ENCODE results near the gene BEGAIN. TPM values are rescaled to one million over a fixed set of nuclear protein-coding genes. Genes with fewer than 3 reads are reported as not detected.

The BEGAIN gene
- total RNA-seq, 1 experiment from 2014 or later = not detected

DNA sequence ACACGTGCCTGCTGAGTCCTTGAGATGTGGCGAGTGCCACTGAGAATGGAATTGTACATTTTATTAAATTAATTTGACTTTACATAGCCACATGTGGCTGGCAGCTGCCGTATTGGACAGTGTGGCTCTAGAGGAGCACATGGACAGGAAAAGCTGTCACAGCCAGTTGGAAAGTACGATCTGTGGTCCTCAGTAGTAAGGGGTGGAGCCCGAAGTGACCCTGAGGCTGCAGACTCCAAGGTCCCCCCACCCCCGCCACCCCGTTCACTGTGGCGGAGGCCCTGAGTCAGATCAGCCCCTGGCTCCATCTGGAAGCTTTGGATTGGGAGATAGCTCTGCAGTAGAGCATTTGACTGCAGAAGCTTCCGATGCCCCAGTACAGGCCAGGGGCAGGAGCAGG lies 25.8 kb upstream of the BEGAIN start:
- ChIA-PET CTCF (no interaction called here), POLR2A (ENCODE audit: unreplicated experiment) (no interaction called here)
- BruUV-seq (replicated peaks) = no TSS peak
- Histone ChIP-seq H4K20me1 (ENCODE audit: insufficient read depth) (no peaks in the 10 kb centered on the region), H2AFZ (no peak overlapping the region), H3K27ac (no peak overlapping the region), H3K27me3 (ENCODE audit: insufficient read depth, low read depth) (peaks cover 45% of the 10 kb centered on the region), H3K79me2 (ENCODE audit: low read depth) (no peaks in the 10 kb centered on the region), H3F3A (ENCODE audit: insufficient read depth, low read depth) (no peaks in the 10 kb centered on the region), H3K9me3 (ENCODE audit: insufficient read depth, low read depth) (no peaks in the 10 kb centered on the region), H3K9me2 (ENCODE audit: insufficient read depth) (no peaks in the 10 kb centered on the region), H3K4me2 (no peak overlapping the region), H3K4me1 (replicated peaks; ENCODE audit: insufficient read depth) (no peaks in the 10 kb centered on the region), H3K4me3 (no peak overlapping the region), H3K36me3 (ENCODE audit: low read depth) (no peaks in the 10 kb centered on the region)
- TF ChIP-seq, protein P1, sequence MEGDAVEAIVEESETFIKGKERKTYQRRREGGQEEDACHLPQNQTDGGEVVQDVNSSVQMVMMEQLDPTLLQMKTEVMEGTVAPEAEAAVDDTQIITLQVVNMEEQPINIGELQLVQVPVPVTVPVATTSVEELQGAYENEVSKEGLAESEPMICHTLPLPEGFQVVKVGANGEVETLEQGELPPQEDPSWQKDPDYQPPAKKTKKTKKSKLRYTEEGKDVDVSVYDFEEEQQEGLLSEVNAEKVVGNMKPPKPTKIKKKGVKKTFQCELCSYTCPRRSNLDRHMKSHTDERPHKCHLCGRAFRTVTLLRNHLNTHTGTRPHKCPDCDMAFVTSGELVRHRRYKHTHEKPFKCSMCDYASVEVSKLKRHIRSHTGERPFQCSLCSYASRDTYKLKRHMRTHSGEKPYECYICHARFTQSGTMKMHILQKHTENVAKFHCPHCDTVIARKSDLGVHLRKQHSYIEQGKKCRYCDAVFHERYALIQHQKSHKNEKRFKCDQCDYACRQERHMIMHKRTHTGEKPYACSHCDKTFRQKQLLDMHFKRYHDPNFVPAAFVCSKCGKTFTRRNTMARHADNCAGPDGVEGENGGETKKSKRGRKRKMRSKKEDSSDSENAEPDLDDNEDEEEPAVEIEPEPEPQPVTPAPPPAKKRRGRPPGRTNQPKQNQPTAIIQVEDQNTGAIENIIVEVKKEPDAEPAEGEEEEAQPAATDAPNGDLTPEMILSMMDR (conservative IDR thresholded peaks at IDR 0.05) = no peak
- TF ChIP-seq EZH2 (IDR thresholded peaks at IDR 0.05; ENCODE audit: low read depth) = no peak
- intact Hi-C loops (cut with micrococcal nuclease; ENCODE audit: unreplicated experiment) = no loop called here
- no peak for DNase-seq

DNA sequence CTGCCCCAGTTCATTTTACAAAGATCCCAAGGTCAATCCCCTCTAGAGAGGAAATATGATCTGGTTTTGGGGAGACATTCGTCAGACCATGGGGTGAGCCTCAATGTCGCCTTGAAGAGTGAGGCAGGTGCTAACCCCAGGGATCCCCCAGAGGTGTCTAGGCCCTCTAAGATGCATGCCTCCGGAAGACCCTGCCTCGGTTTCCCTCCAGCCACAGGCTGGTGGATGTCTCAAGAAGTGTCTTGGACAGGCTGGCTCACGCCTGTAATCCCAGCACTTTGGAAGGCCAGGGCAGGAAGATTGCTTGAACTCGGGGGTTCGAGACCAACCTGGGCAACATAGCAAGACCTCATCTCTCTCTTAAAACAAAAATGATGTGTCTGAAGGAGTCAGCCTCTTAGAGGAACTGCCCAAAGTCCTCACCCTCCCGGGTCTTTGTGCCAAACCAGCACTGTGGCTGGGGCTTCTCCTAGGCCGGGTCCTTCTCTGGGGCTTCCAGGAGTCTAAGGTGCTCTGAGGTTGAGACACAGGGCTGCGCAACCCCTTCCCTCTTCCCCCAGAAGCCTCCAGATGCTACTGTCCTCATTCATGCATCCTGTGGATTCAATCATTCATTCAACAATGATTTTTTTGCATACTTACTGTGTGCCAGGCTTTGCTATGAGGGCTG lies 24.7 kb upstream of the BEGAIN start:
- no peak for DNase-seq
- no peaks in the 10 kb centered on the region for H3K9me2 ChIP-seq (ENCODE audit: insufficient read depth)
- H3K79me2 ChIP-seq (ENCODE audit: low read depth) = no peaks in the 10 kb centered on the region
- no TSS peak for BruUV-seq (replicated peaks)
- H3K4me3 ChIP-seq = no peak overlapping the region
- H3F3A ChIP-seq (ENCODE audit: insufficient read depth, low read depth) = no peaks in the 10 kb centered on the region
- H3K4me1 ChIP-seq (replicated peaks; ENCODE audit: insufficient read depth) = no peaks in the 10 kb centered on the region
- H3K4me2 ChIP-seq = no peak overlapping the region
- H3K36me3 ChIP-seq (ENCODE audit: low read depth) = no peaks in the 10 kb centered on the region
- no peak overlapping the region for H2AFZ ChIP-seq
- H3K9me3 ChIP-seq (ENCODE audit: insufficient read depth, low read depth) = no peaks in the 10 kb centered on the region
- CTCF ChIA-PET = no interaction called here
- TF ChIP-seq, protein P1 (conservative IDR thresholded peaks at IDR 0.05) = no peak
- TF ChIP-seq EZH2 (IDR thresholded peaks at IDR 0.05; ENCODE audit: low read depth) = no peak
- intact Hi-C loops (cut with micrococcal nuclease; ENCODE audit: unreplicated experiment) = no loop called here
- POLR2A ChIA-PET (ENCODE audit: unreplicated experiment) = no interaction called here
- H3K27ac ChIP-seq = no peak overlapping the region
- peaks cover 38% of the 10 kb centered on the region for H3K27me3 ChIP-seq (ENCODE audit: insufficient read depth, low read depth)
- H4K20me1 ChIP-seq (ENCODE audit: insufficient read depth) = no peaks in the 10 kb centered on the region

DNA sequence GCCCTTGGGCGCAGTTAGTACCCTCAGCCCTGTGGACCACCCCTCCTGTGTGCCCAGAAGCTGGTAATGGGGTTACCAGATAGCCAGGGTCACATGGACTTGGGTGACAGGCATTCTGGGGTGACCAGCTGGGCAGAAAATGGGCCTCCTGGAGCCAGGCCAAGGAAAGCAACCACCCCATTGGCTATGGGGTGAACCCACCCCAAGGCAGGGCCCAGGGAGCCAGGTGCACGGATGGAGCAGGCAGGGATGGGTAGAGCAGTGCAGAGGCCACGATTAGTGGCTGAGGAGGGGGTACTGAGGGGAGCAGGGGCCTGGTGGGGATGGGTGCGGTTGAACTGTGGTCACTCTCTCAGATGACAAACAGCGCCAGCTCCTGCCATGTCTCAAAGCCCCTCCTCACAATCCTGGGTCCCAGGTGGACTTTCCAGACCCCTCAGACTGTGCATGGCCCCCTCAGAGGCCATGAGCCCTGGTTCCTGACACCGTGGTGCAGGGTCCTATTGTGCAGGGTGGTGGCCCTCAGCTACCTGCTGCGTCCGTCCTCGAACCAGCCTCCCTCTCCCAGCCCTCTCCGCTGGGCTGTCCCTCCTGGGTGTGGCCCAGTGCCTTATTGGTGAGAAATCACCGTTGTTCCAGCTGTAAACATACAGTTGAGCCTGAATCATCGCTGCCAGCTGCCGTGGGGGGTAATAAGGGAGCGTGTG lies 23.4 kb upstream of the BEGAIN start:
- Histone ChIP-seq H4K20me1 (ENCODE audit: insufficient read depth) (no peaks in the 10 kb centered on the region), H2AFZ (no peak overlapping the region), H3K4me1 (replicated peaks; ENCODE audit: insufficient read depth) (no peaks in the 10 kb centered on the region), H3K27ac (no peak overlapping the region), H3K4me2 (no peak overlapping the region), H3K79me2 (ENCODE audit: low read depth) (no peaks in the 10 kb centered on the region), H3K9me3 (ENCODE audit: insufficient read depth, low read depth) (no peaks in the 10 kb centered on the region), H3K4me3 (no peak overlapping the region), H3F3A (ENCODE audit: insufficient read depth, low read depth) (no peaks in the 10 kb centered on the region), H3K27me3 (ENCODE audit: insufficient read depth, low read depth) (peaks cover 27% of the 10 kb centered on the region), H3K9me2 (ENCODE audit: insufficient read depth) (no peaks in the 10 kb centered on the region), H3K36me3 (ENCODE audit: low read depth) (no peaks in the 10 kb centered on the region)
- POLR2A ChIA-PET (ENCODE audit: unreplicated experiment) = no interaction called here
- intact Hi-C loops (cut with micrococcal nuclease; ENCODE audit: unreplicated experiment) = no loop called here
- BruUV-seq (replicated peaks) = no TSS peak
- CTCF ChIA-PET = no interaction called here
- TF ChIP-seq, protein P1 (conservative IDR thresholded peaks at IDR 0.05) = no peak
- no peak for TF ChIP-seq EZH2 (IDR thresholded peaks at IDR 0.05; ENCODE audit: low read depth)
- DNase-seq = no peak
